Heart left ventricle (tissue), 16 donors: ENCODE results near the gene POU6F2. TPM values are rescaled to one million over a fixed set of nuclear protein-coding genes. Genes with fewer than 3 reads are reported as not detected.

Experiments used
- ATAC-seq, 4 donors: fragments of 200-7000 bp; cut with Tn5 transposase; one replicate each; pipeline ENCODE4 v1.9.1; 2020 to 2022; ENCODE audit warnings: moderate library complexity in 4 of 4, mild to moderate bottlenecking in 3 of 4, moderate number of reproducible peaks in 1 of 4
- DNase-seq, 5 donors: peaks; one replicate each; pipeline ENCODE4 v3.0.0-alpha.2; 2020
- H3K27ac ChIP-seq, 12 donors: fragments of 200-600 bp; sonication (generic) in 4 of 12; one replicate each; pipeline versions ENCODE4 v1.5.0 to v1.8.0; 2016 to 2022; ENCODE audit warnings: mild to moderate bottlenecking in 2 of 12
- H3K27me3 ChIP-seq, 9 donors: fragments of 200-600 bp; sonication (generic) in 2 of 9; one replicate each; pipeline versions ENCODE4 v1.5.1 to v1.8.0; 2016 to 2022; ENCODE audit warnings: mild to moderate bottlenecking in 3 of 9
- H3K36me3 ChIP-seq, 9 donors: fragments of 200-600 bp; sonication (generic) in 2 of 9; one replicate each; pipeline versions ENCODE4 v1.5.0 to v1.8.0; 2018 to 2022; ENCODE audit warnings: mild to moderate bottlenecking in 2 of 9
- H3K4me1 ChIP-seq, 12 donors: fragments of 200-600 bp; sonication (generic) in 4 of 12; one replicate each; pipeline versions ENCODE4 v1.5.0 to v1.8.0; 2016 to 2022; ENCODE audit warnings: mild to moderate bottlenecking in 3 of 12
- H3K4me3 ChIP-seq, 12 donors: fragments of 200-600 bp; sonication (generic) in 4 of 12; one replicate each; pipeline versions ENCODE4 v1.5.0 to v1.8.0; 2017 to 2022; ENCODE audit warnings: mild to moderate bottlenecking in 9 of 12, moderate library complexity in 4 of 12
- H3K9me3 ChIP-seq, 12 donors: fragments of 200-600 bp; sonication (generic) in 4 of 12; one replicate each; pipeline versions ENCODE4 v1.5.0 to v1.8.0; 2016 to 2022; ENCODE audit warnings: mild to moderate bottlenecking in 1 of 12
- CTCF ChIP-seq, 12 donors: fragments of 200-600 bp; sonication (generic) in 4 of 12; IDR thresholded peaks; one replicate each; pipeline versions ENCODE4 v1.5.0 to v1.8.0; 2018 to 2022; ENCODE audit warnings: antibody characterized with exemption in 12 of 12, mild to moderate bottlenecking in 5 of 12
- POLR2A ChIP-seq, 2 donors: fragments of 450-650 bp; IDR thresholded peaks; one replicate each; pipeline ENCODE4 v1.6.1; 2017; ENCODE audit warnings: antibody characterized with exemption in 2 of 2, mild to moderate bottlenecking in 2 of 2, moderate library complexity in 2 of 2
- WGBS, 4 donors: extraction: QIAGEN DNeasy Blood & Tissue Kit in 2 of 4; methylation state at CpG; one replicate each; pipeline versions ENCODE4 v1.1.5 to v1.1.7; 2013 to 2018; 5-methylcytosine and 5-hydroxymethylcytosine counted together
- intact Hi-C, 10 donors: fragments of 100-400 bp; cut with DNase I; formaldehyde crosslinking; loops; one replicate each; pipeline versions ENCODE4 v1.11.1 to v1.14.2; 2022
- polyA plus RNA-seq, 2 donors: library from polyadenylated mRNA; stranded (reverse); fragments of 200-250 nt; gene quantifications; one replicate each; pipeline ENCODE4 v1.2.3, GENCODE V29; 2013
- total RNA-seq, 9 donors: library from RNA; depleted of rRNA in 2 of 9; stranded (reverse); fragments of >200 nt in 2 of 9; fragmentation: NEBNext Ultra II Directional in 3 of 9; extraction: Animal tissue kit (Norgen Biotek cat#: 25700) in 3 of 9; gene quantifications; one replicate each; pipeline versions ENCODE4 v1.1.0 to v1.2.4, GENCODE V29; 2016 to 2023
- donor health status: ischemic (EF 13 %, LVEDD 7.1; RV severe dilation, severe dysfunction).
- donor health status: healthy with polysubstance abuse.
- donor health status: DM: no; HTN: yes; CAD: no.
- donor health status: DM: no; HTN: no; CAD: no.
- donor health status: ischemic (EF 25% LVEDD 6.9; RV normal size, moderate dysfunction).
- donor health status: ischemic (EF 25% LVEDD 5.7; RV mildly dilated, moderate dysfunction).
- donor health status: healthy.
- donor health status: DM: yes; HTN: yes; CAD: no.
- donor health status: ischemic (EF 35%, LVEDD 5.7; RV mildly dilated, moderate dysfunction).
- donor health status: nonischemic (EF 11% LVEDD 7.7; RV severe dilation, severe dysfunction).
- donor health status: DM: yes; HTN: yes; CAD: no.
- donor health status: PGD.
- donor health status: ischemic (EF 29% LVEDD 5.4; RV normal size, mild dysfunction).
- donor health status: nonischemic (EF 23%, LVEDD 6.1; RV moderate dilation, normal function).

POU6F2 gene
- total and polyA plus RNA-seq, 11 donors, result 0.03 to 1.2 (median 0.38) TPM; not detected in 2

GRCh38 chr7:39349452-39350123 is 371.9 kb downstream of the POU6F2 start:
- Histone ChIP-seq H3K4me3 (no peak overlapping the region), H3K9me3 (no peaks in the 10 kb centered on the region), H3K4me1 (peaks cover 0 to 13% (median 6%) of the 10 kb centered on the region in 12 donors), H3K27ac (no peak overlapping the region), H3K36me3 (no peaks in the 10 kb centered on the region), H3K27me3 (peaks cover 0 to 4% (median 0%) of the 10 kb centered on the region in 9 donors)
- WGBS, 4 donors, result 70 to 80% (median 75%) methylated on average over 7 of the region's 7 CpGs
- no peak for TF ChIP-seq POLR2A (IDR thresholded peaks at IDR 0.05)
- TF ChIP-seq CTCF (IDR thresholded peaks at IDR 0.05), result no peak
- DNase-seq (no peak), ATAC-seq (no peak)
- intact Hi-C loops, result no loop called here

- peaks cover 0 to 13% (median 6%) of the 10 kb centered on the region in 12 donors for H3K4me1 ChIP-seq
- intact Hi-C loops, result no loop called here
- H3K4me3 ChIP-seq, result no peak overlapping the region
- no peak for TF ChIP-seq CTCF (IDR thresholded peaks at IDR 0.05)
- no peak for TF ChIP-seq POLR2A (IDR thresholded peaks at IDR 0.05)
- DNase-seq (peak in 2 of 5 donors; percentile 15 to 43), ATAC-seq (peak in 3 of 4 donors; percentile 77 to 92 (median 82))
- H3K36me3 ChIP-seq, result no peaks in the 10 kb centered on the region
- H3K27ac ChIP-seq, result peak overlapping the region in 2 of 12 donors; percentile 7 to 10
- H3K9me3 ChIP-seq, result no peaks in the 10 kb centered on the region
- H3K27me3 ChIP-seq, result no peaks in the 10 kb centered on the region
- WGBS, 4 donors, result 24 to 34% (median 28%) methylated on average over 17 of the region's 17 CpGs
Observed at GRCh38 chr7:39353615-39354376, 376.1 kb downstream of the POU6F2 start.

- Histone ChIP-seq H3K9me3 (no peaks in the 10 kb centered on the region), H3K27me3 (no peaks in the 10 kb centered on the region), H3K4me3 (no peak overlapping the region), H3K27ac (no peak overlapping the region), H3K36me3 (no peaks in the 10 kb centered on the region), H3K4me1 (peaks cover 0 to 13% (median 6%) of the 10 kb centered on the region in 12 donors)
- WGBS, 4 donors, result 73 to 82% (median 78%) methylated on average over 4 of the region's 4 CpGs
- intact Hi-C loops, result no loop called here
- DNase-seq (no peak), ATAC-seq (no peak)
- TF ChIP-seq CTCF (IDR thresholded peaks at IDR 0.05), result no peak
- no peak for TF ChIP-seq POLR2A (IDR thresholded peaks at IDR 0.05)
Observed at GRCh38 chr7:39355664-39356063, 378.0 kb downstream of the POU6F2 start.

- 84 to 89% (median 87%) methylated on average over 7 of the region's 7 CpGs for WGBS, 4 donors
- intact Hi-C loops, result no loop called here
- Histone ChIP-seq H3K9me3 (no peaks in the 10 kb centered on the region), H3K27me3 (no peaks in the 10 kb centered on the region), H3K36me3 (no peaks in the 10 kb centered on the region), H3K27ac (no peak overlapping the region), H3K4me1 (peaks cover 0 to 13% (median 6%) of the 10 kb centered on the region in 12 donors), H3K4me3 (no peak overlapping the region)
- no peak for DNase-seq
- ATAC-seq, result no peak
- TF ChIP-seq CTCF (IDR thresholded peaks at IDR 0.05) (no peak), POLR2A (IDR thresholded peaks at IDR 0.05) (no peak)
Observed at GRCh38 chr7:39356172-39356925, 378.6 kb downstream of the POU6F2 start.
